T1000 (cell line): ENCODE data around the gene ACTN4.
"Not testable (repeated sequence)": the region's sequence is repeated elsewhere in the genome, so short reads cannot be mapped to it uniquely, and the experiment has no call there.

ENCODE experiments used
- DNase-seq: peaks from one replicate; lab custom pipeline; 2025; ENCODE audit warnings: mixed read lengths; lab: John Stamatoyannopoulos, UW

The ACTN4 gene

DNA sequence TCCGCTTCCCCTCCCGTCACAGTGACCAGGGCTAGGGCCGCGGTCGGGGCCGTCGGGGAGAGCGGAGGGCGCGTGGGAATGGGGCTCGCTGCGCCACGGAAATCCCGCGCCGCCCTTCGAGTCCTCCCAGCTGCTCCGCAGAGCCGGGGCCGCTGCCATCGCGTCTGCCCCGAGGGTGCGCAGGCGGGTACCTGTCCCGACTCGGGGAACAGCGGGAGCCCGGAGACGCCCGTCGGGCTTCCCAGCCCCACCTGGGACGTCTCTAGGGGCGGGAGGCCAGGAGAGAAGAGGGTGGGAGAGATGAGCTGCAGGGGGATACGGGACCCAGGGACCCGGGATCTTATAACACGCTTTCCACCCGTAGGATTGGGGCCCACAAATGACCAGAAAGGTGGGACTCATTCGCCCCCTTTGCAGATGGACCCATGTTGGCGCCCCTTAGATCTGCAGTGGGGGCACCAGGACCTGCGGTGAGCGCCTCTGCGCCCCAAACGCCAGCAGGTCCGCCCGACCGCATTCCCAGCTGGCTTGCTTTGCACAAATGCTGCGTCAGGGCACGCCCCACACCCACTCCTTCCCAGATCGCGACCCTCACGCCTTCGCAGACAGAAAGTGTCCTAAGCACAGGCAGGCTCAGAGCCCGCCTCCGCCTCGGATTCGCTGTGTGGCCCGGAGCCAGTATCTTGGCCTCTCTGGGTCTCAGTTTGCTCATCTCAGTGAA, 122.9 kb downstream of the ACTN4 start:
- not testable (repeated sequence) for DNase-seq

DNA sequence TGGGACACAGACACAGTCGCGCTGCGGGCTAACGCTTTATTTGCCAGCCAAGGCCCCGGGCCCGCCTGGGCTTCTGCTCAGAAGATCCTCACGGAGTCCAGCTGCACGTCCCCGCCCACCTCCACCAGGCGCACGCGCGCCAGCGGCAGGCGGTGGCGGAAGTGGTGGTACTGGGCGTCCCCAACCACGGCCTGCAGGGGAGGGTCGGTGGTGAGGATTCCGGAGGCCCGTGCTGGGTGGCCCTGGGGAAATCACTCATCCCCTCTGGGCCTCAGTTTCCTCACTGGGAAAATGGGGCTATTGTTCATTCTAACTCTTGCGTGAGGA, 123.5 kb downstream of the ACTN4 start:
- DNase-seq, result not testable (repeated sequence)

DNA sequence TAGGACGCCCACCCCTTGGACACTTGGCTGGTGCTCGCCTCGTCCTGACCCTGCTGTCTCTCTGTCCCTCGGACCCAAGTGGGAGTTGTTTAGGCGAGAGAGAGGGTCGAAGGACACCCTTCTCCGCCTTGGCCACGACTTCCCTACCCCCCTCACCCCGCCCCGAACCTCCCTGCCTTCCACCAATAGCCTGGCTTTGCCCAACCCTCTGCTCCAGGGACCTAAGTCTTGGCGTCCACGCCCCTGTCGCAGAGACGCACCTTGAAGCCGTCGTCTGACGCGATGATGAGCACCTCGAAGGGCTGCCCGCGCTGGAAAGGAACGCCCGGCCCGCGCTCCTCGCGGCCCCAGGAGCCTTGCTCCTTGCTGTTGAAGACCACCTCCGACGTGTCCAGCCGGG, 124.1 kb downstream of the ACTN4 start:
- DNase-seq, result not testable (repeated sequence)

DNA sequence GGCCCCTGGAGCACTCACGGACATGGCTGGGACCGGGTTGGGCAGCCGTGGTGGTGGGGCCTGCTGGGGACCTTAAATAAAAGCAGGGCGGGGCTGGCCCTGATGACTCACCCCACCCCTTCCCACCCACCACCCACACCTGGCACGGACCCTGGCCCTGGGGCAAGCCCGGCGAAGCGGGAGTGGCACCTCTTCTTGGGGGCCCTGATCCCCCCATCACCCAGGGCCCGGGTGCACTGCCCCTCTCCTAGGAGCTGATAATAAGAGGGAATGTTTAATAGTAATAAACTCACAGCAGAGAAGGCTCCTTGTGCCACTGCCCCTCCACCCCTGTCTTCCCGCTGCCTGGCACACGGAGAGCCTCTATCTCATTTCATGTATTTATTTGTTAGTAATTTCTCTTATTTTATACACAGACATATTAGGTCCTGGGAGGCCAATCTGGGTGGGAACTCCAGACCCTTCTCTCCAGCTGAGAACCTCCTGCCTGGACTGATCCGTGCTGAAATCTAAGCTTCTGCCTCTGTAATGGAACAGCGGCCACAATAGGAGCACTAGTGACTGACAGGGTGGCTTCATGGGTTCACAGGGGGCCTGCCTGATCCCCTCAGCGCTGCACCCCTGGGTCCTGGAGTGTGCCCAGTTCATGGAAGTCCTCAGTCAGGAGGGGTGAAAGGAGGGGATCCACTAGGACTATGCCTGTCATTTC, 126.2 kb downstream of the ACTN4 start, which contains the start of gene LGALS7:
TSS of gene LGALS7 (minus strand) at position 49 of the 709 bp plus-strand sequence. CDS start at position 24, 25 bp downstream.
- no peak for DNase-seq

DNA sequence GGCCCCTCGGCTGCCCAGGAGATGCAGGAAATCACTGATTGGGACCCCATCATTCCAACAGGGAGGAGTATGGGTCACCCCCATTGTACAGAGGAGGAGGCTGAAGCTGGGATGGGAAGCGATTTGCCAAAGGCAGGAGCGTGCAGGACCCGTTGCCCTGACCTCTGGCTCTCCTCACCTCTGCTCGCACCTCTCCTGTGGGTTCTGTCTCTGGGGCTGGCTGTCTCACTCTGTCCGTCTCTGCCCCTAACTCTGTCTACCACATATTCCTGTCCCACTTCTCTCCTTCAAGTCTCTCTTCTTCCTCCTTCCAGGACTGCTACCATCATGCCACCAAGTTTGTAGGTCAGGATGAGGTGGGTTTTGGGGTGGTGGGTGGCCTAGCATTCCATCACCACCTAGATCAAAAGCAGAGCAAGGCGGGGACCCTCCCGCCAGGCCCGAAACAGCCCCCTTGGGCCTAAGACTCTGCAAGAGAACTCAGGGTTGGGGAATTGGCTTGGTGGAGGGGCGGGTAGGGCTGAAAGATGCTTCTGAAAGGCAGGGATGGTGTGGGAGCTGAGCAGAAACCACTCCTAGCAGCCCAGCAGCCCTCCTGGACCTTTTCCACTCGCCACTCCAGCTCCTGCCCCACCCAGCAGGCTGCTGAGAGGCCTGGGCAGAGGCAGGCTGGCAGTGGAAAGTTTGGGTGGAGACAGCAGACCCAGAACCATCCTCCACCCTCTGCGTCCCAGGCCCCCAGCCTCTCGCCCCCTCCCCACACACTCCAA, 126.9 kb downstream of the ACTN4 start:
- no peak for DNase-seq

DNA sequence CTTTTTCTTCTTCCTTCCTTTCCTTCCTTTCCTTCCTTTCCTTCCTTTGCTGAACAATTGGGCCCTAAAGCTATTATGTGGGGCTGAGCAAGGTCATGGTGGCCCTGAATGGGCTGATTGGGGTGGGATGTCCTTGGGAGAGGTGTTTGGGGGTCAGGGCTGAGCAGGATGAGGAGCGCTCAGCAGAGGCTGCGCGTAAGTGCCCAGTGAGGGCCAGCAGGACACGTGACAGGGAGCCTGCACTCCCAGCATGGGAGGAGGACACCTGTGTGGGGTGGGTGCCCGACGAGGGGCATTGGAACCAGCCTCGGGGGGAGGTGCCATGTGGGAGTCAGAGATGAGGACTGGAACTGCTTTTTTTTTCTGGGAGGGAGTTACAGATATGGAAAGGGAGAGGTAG, 131.3 kb downstream of the ACTN4 start:
- no peak for DNase-seq

DNA sequence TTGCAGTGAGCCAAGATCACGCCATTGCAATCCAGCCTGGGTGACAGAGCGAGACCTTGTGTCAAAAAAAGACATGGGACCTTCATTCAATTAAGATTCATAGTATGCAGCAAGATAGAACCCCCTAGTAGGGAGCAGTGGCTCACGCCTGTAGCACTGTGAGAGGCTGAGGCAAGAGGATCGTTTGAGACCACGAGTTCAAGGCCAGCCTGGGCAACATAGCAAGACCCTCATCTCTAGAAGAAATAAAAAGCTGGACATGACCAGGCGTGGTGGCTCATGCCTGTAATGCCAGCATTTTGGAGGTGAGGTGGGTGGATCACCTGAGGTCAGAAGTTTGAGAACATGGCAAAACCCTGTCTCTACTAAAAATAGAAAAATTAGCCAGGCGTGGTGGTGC, 133.0 kb downstream of the ACTN4 start:
- DNase-seq, result no peak

DNA sequence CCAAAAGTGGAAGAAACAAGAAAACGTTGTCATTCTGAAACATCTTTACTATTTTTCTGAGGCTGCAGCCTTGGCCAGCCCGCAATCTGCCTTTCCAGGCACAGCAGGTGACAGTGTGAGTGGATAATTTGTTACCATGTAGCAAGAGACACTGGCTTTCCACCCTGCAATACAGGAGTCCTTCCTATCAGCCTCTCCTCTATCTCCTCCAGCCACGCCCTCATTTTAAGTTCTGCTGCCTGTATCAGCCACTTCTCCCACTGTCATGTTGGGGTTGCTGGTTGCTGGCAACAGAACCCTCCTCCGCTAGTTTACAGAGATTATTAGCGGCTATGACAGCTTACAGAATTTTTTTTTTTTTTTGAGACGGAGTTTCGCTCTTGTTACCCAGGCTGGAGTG, 133.6 kb downstream of the ACTN4 start:
- no peak for DNase-seq
